Immature natural killer cell (primary cell): ENCODE data around the gene TEX264. TPM values are rescaled to one million over a fixed set of nuclear protein-coding genes. Genes with fewer than 3 reads are reported as not detected.
A peak's percentile ranks its signal among the peaks of the same experiment; 100 is the strongest.

Experiments used
- DNase-seq, 3 donors: peaks; one replicate each; pipeline ENCODE4 v3.0.0; 2022; ENCODE audit warnings: mixed read lengths in 1 of 3
- H3K27ac Mint-ChIP-seq, 6 donors: one replicate each; pipeline ENCODE4 v1.8.0; 2020; ENCODE audit warnings: mixed read lengths in 6 of 6, mild to moderate bottlenecking in 5 of 6, inconsistent platforms in 4 of 6, moderate library complexity in 3 of 6
- H3K27me3 Mint-ChIP-seq, 3 donors: one replicate each; pipeline ENCODE4 v1.8.0; 2020 to 2021; ENCODE audit warnings: low read depth in 3 of 3, mild to moderate bottlenecking in 3 of 3, mixed read lengths in 3 of 3, moderate library complexity in 3 of 3, inconsistent platforms in 1 of 3
- H3K36me3 Mint-ChIP-seq, 3 donors: one replicate each; pipeline ENCODE4 v1.8.0; 2020; ENCODE audit warnings: mixed read lengths in 3 of 3, inconsistent platforms in 2 of 3, mild to moderate bottlenecking in 2 of 3
- H3K4me1 Mint-ChIP-seq, 2 donors: one replicate each; pipeline ENCODE4 v1.8.0; 2020; ENCODE audit warnings: inconsistent platforms in 2 of 2, mild to moderate bottlenecking in 2 of 2, mixed read lengths in 2 of 2, moderate library complexity in 1 of 2
- H3K4me3 Mint-ChIP-seq, 5 donors: one replicate each; pipeline ENCODE4 v1.8.0; 2020; ENCODE audit warnings: mild to moderate bottlenecking in 5 of 5, mixed read lengths in 5 of 5, inconsistent platforms in 3 of 5, moderate library complexity in 3 of 5
- H3K9me3 Mint-ChIP-seq, 6 donors: one replicate each; pipeline ENCODE4 v1.8.0; 2020; ENCODE audit warnings: mild to moderate bottlenecking in 6 of 6, mixed read lengths in 6 of 6, inconsistent platforms in 4 of 6, moderate library complexity in 3 of 6
- polyA plus RNA-seq, 3 donors: library from polyadenylated mRNA; unstranded; fragments of 300-500 nt; fragmentation: Illumina TruSeq; gene quantifications; one replicate each; pipeline ENCODE4 v1.2.3, GENCODE V29; 2021

TEX264 gene
- polyA plus RNA-seq, 3 donors from 2014 or later: 101 to 155 (median 131) TPM

DNA sequence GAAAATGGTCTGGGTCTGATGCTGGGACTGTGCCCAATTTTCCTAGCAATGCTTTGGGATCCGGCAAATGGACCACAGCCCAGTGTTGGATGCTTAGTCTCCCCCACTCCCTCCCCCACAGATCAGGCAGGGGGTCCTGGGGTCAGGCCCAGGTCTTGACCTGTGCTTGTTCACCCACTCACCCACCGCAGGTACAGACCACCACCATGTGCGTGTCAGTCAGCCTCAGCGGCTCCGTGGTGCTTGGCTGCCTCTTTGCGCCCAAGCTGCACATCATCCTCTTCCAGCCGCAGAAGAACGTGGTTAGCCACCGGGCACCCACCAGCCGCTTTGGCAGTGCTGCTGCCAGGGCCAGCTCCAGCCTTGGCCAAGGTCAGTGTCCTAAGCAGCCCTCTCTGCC is 46.4 kb downstream of the TEX264 start:
- no peak for DNase-seq
- H3K36me3 Mint-ChIP-seq: peaks cover 0 to 18% (median 8%) of the 10 kb centered on the region in 3 donors
- no peaks in the 10 kb centered on the region for H3K9me3 Mint-ChIP-seq
- H3K27me3 Mint-ChIP-seq: peaks cover 0 to 4% (median 0%) of the 10 kb centered on the region in 3 donors
- no peak overlapping the region for H3K4me3 Mint-ChIP-seq
- H3K4me1 Mint-ChIP-seq: peaks cover 22 to 33% of the 10 kb centered on the region in 2 donors
- H3K27ac Mint-ChIP-seq: peak overlapping the region in 1 of 6 donors; percentile 5

DNA sequence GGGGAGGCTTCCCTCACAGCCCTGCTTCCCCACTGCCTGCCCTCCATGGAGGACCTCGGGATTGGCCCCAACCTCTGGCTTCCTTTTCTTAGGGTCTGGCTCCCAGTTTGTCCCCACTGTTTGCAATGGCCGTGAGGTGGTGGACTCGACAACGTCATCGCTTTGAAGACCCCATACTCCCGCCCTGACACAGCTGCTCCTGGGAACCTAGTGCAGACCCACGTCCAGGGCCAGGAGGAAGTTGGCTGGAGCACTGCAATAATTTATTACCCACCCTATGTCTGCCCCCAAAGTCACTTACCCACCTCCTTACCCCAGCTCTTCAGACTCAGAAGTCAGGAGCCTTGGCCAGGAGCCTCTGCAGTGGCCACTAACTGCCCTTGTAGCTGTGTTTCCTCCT is 46.9 kb downstream of the TEX264 start:
- H3K27ac Mint-ChIP-seq: no peak overlapping the region
- H3K36me3 Mint-ChIP-seq: peaks cover 0 to 18% (median 8%) of the 10 kb centered on the region in 3 donors
- peaks cover 22 to 33% of the 10 kb centered on the region in 2 donors for H3K4me1 Mint-ChIP-seq
- H3K4me3 Mint-ChIP-seq: no peak overlapping the region
- no peaks in the 10 kb centered on the region for H3K9me3 Mint-ChIP-seq
- H3K27me3 Mint-ChIP-seq: peaks cover 0 to 4% (median 0%) of the 10 kb centered on the region in 3 donors
- DNase-seq: no peak

DNA sequence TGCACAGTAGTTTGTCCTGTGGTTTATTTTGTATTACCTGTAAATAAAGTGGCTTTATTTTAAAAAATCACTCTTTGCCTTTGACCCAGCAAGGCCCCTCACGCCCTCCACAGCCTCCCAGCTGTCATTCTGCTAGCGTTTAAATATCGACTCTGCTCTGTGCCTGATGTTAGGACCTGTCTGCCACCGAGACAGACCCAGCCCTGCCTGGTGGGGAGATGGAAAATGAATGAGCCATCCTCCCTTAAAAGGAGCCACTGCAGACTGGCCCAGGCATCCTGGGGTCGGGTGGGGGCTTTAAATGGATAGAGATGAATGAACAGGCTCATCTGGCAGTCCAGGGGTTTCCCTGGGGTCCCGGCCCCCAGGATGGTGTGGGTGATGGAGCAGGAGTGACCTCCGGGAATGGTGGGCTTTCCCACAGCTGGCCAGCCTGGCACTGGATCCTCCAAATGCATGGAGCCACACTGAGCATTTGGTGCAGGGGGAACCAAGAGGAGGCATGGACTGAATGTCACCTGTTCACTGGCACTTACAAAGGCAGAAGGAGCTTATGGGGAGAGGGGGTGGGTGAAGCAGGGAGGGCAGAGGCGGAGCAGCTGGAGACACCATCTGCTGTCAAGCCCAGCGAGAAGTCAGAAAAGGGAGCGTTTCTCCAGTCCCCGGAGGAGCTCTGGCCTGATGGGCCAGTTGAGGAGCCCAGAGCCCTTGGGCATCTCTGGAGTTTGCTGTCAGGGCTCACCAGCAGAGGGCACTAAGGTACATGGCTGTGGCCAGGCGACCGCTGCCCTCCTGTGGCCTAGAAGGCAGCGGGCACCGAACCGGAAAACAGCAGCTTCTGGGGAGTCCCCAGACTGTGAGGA is 47.7 kb downstream of the TEX264 start:
- Mint-ChIP-seq H3K9me3 (no peaks in the 10 kb centered on the region), H3K36me3 (peaks cover 0 to 10% (median 5%) of the 10 kb centered on the region in 3 donors), H3K27me3 (peaks cover 0 to 4% (median 0%) of the 10 kb centered on the region in 3 donors), H3K4me3 (no peak overlapping the region), H3K4me1 (peaks cover 22 to 33% of the 10 kb centered on the region in 2 donors), H3K27ac (peak overlapping the region in 3 of 6 donors; percentile 29 to 69 (median 60))
- DNase-seq: peak; percentile 40 to 52 (median 48)

DNA sequence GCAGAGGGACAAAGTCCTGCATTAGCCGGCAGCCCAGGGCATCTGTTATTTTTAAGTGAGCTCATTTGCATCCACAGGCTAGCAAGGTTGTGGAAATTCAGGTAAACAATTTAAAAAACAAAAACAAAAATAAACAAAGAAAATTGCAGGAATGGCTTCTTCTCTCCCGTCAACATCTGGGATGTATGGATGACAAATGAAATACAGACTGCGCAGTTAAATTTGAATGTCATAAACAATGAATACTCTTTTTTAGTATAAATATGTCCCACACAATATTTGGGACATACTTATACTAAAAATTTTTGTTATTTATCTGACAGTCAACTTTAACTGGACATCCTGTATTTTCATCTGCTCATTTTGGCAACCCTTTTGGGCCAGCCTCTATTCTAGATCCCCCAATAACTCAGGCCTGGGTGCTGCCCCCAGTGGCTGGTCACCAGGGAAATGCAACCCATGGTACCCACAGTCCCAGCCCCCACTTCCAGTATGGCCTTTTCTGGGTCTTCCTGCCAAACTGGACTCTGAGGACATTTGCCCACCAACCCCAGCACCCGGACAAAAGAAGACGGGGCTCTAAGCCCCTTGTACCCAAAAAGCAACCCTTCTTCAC is 48.5 kb downstream of the TEX264 start:
- Mint-ChIP-seq H3K4me1 (peaks cover 22 to 33% of the 10 kb centered on the region in 2 donors), H3K4me3 (no peak overlapping the region), H3K36me3 (peaks cover 0 to 3% (median 0%) of the 10 kb centered on the region in 3 donors), H3K27ac (peak overlapping the region in 2 of 6 donors; percentile 36 to 55), H3K27me3 (peaks cover 0 to 4% (median 0%) of the 10 kb centered on the region in 3 donors), H3K9me3 (no peaks in the 10 kb centered on the region)
- DNase-seq: no peak

DNA sequence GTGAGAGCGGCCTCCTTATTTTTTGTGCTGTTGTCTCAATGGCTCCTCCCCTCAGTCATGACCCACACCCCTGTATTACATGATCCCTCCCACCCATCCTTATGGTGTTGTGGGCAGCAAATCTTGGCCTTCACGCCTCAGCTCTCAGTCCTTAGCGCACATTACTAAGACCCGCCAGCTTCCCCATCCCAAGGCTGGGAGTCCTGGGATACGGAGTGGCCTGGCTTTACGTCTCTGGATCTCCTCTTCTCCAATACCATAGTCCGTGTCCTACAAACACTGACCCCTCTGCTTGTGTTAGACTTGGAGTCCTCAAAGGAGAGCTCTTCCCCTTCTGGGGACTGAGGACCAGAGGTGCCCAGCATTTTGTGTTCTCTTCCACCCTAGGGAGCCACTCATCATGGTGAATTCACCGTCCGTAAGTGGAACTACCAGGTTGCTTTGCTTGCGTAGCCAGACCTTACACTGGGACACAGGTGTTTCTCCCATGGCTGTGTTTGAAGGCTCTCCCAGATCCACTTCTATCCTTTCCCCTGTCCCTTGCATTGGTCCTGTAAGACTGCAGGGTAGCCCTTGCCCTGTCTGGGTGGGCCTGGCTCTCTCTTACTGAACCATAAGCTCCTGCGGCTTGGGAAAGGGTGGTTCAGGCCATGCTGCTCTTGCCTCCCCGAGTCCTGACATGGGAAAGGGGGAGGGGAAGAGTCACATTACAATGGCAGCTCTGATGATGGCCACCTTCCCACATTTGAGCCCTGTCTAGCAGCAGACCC is 49.4 kb downstream of the TEX264 start:
- no peaks in the 10 kb centered on the region for H3K36me3 Mint-ChIP-seq
- no peaks in the 10 kb centered on the region for H3K9me3 Mint-ChIP-seq
- H3K27ac Mint-ChIP-seq: peak overlapping the region in 4 of 6 donors; percentile 9 to 69 (median 30)
- DNase-seq: no peak
- H3K4me3 Mint-ChIP-seq: no peak overlapping the region
- H3K4me1 Mint-ChIP-seq: peaks cover 22 to 33% of the 10 kb centered on the region in 2 donors
- H3K27me3 Mint-ChIP-seq: peaks cover 0 to 4% (median 0%) of the 10 kb centered on the region in 3 donors

DNA sequence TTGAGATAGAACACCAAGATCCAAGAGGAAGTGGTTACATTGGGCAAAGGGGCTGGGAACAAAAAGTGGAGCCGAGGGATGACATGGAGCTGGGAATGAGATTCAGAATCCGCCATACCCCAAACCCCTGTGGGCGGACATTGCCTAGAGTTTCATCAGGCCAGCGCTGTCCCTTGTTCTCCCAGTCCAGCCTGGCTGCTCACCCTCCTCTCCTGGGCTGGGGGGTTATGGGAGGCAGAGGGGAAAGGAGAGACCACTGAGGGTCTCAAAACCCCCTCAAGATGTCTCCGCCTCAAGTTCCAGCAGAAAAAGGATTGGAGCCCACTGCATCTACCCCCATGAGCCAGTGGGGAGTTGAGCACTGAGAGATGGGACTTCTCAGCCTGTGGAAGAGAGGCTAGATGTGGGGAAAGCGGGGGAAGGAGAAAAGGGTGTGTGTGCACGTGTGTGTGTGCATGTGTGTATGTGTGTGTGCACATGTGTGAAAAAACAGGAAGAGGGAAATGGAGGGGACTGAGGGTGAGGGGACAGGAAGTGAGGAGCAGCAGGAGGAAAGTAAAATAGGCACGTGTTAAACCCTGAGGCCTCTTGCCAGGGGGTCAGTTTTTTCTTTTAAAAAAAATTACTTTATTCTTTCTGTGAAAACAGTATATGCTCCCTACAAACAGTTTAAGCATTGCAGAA is 50.2 kb downstream of the TEX264 start:
- Mint-ChIP-seq H3K36me3 (no peaks in the 10 kb centered on the region), H3K9me3 (no peaks in the 10 kb centered on the region), H3K4me1 (peaks cover 22 to 33% of the 10 kb centered on the region in 2 donors), H3K4me3 (no peak overlapping the region), H3K27ac (peak overlapping the region; percentile 20 to 81 (median 74)), H3K27me3 (peaks cover 0 to 2% (median 0%) of the 10 kb centered on the region in 3 donors)
- no peak for DNase-seq

DNA sequence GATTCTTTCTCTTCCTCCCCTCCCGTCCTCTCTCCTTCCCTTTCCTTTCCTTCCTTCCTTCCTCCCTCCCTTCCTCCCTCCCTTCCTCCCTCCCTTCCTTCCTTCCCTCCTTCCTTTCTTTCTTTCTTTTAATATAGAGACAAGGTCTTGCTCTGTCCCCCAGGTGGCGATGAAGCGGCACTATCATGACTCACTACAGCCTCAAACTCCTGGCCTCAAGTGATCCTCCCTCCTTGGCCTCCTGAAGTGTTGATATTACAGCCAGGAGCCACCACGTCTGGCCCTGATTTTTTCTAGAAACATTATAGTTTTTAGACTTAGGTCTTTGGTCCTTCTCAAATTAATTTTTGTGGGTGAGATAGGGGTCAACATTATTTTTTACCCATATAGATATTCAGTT is 51.3 kb downstream of the TEX264 start:
- peak overlapping the region in 1 of 6 donors; percentile 41 for H3K27ac Mint-ChIP-seq
- no peaks in the 10 kb centered on the region for H3K9me3 Mint-ChIP-seq
- H3K36me3 Mint-ChIP-seq: no peaks in the 10 kb centered on the region
- no peak overlapping the region for H3K4me3 Mint-ChIP-seq
- DNase-seq: no peak
- H3K4me1 Mint-ChIP-seq: peaks cover 22 to 33% of the 10 kb centered on the region in 2 donors
- no peaks in the 10 kb centered on the region for H3K27me3 Mint-ChIP-seq

DNA sequence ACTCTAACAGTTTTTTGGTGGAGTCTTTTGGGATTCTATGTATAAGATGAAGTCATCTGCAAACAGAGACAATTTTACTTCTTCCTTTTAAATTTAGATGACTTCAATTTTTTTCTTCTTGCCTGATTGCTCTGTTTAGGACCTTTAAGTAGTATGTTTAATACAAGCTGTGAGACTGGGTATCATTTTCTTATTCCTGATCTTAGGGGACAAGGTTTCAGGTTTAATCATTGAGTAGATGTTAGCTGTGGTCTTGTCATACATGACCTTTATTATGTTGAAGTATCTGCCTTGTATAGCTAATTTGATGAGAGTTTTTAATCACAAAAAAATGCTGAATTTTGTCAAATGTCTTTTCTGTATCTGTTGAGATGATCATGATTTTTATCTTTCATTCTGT is 56.4 kb downstream of the TEX264 start:
- H3K27ac Mint-ChIP-seq: no peak overlapping the region
- no peaks in the 10 kb centered on the region for H3K36me3 Mint-ChIP-seq
- DNase-seq: no peak
- H3K27me3 Mint-ChIP-seq: peaks cover 0 to 3% (median 2%) of the 10 kb centered on the region in 3 donors
- H3K4me3 Mint-ChIP-seq: no peak overlapping the region
- no peaks in the 10 kb centered on the region for H3K9me3 Mint-ChIP-seq
- H3K4me1 Mint-ChIP-seq: no peaks in the 10 kb centered on the region

DNA sequence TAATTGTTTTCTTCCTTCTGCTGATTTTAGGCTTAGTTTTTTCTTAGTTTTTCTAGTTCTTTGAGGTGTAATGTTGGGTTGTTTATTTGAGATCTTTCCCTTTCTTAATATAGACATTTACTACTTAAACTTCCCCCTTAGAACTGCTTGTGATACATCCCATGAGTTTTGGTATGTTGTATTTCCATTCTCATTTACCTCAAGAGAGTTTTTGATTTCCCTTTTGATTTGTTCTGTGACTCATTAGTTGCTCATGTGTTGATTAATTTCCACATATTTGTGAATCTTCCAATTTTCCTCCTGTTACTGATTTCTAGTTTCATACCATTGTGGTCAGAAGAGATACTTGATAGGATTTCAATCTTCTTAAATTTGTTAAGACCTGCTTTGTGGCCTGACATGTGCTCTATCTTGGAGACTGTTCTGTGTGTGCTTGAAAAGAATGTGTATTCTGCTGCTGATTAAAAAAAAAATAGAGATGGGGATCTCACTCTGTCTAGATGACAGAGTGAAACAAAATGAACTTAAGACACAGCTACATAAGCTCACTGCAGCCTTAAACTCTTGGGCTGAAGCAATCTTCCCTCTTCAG is 58.1 kb downstream of the TEX264 start:
- Mint-ChIP-seq H3K4me3 (no peak overlapping the region), H3K27ac (no peak overlapping the region), H3K36me3 (no peaks in the 10 kb centered on the region), H3K9me3 (no peaks in the 10 kb centered on the region), H3K27me3 (peaks cover 2 to 6% (median 5%) of the 10 kb centered on the region in 3 donors), H3K4me1 (no peaks in the 10 kb centered on the region)
- DNase-seq: no peak

DNA sequence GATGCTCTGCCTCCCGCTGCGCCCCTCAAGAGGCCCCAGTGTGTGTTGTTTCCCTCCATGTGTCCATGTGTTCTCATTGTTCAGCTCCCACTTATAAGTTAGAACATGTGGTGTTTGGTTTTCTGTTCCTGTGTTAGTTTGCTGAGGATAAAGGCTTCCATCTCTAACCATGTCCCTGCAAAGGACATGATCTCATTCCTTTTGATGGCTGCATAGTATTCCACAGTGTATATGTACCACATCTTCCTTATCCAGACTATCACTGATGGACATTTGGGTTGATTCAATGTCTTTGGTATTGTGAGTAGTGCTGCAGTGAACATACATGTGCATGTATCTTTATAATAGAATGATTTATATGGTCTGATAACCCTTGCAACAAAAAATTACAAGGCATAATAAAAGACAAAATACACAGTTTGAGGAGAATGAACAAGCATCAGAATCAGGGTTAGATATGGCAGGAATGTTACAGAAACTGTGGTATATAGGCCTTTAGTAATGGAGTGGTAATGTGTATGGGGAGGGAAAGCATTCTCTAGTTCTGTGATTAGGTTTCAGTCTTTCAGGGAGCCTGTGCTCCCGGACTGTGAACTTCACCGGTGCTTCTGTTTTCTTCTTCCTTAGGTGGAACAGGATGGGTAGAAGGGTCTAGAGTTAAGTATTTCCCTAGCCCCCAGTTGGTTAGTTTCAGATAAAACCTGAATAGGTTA is 63.0 kb downstream of the TEX264 start:
- H3K4me3 Mint-ChIP-seq: no peak overlapping the region

DNA sequence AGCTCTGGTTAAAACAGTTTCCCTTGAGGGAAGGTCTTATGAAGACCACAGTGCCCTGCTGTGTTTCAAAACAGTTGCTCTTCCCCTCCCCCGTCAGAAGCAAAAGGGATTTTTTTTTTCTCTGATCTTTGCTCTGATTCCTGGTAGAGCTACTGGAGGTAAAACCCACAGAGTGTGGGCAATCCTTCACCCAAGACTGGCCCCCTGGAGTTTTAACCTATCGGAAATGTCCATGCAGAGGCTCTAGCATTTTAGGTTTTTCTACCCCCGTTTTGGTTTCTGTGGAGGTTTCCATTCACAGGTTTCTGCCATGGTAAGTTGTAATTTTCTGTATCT is 63.5 kb downstream of the TEX264 start:
- Mint-ChIP-seq H3K27me3 (peaks cover 6 to 12% (median 6%) of the 10 kb centered on the region in 3 donors), H3K36me3 (no peaks in the 10 kb centered on the region), H3K27ac (no peak overlapping the region), H3K4me1 (peaks cover 0 to 9% of the 10 kb centered on the region in 2 donors), H3K9me3 (no peaks in the 10 kb centered on the region), H3K4me3 (no peak overlapping the region)
- no peak for DNase-seq

More for the DNA sequence above, 63.0 kb downstream of the TEX264 start:
- peaks cover 6 to 12% (median 6%) of the 10 kb centered on the region in 3 donors for H3K27me3 Mint-ChIP-seq
- H3K9me3 Mint-ChIP-seq: no peaks in the 10 kb centered on the region
- H3K4me1 Mint-ChIP-seq: peaks cover 0 to 9% of the 10 kb centered on the region in 2 donors
- no peak overlapping the region for H3K27ac Mint-ChIP-seq
- no peaks in the 10 kb centered on the region for H3K36me3 Mint-ChIP-seq
- DNase-seq: no peak

DNA sequence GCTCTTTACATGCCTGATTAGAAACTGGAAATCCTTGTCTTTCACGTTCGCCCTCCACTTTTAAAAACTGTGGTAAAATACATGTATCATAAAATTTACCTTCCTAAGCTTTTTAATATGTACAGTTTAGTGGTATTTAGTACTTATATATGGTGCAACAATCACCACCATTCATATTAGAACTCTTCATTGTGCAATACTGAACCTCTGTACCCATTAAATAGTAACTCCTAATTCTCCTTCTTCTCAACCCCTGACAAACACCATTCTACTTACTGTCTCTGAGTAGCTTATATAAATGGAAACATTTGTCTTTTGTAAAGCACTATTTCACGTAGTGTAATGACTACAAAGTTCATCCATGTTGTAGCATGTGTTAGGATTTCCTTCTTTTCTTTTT is 64.0 kb downstream of the TEX264 start:
- no peaks in the 10 kb centered on the region for H3K9me3 Mint-ChIP-seq
- no peak overlapping the region for H3K4me3 Mint-ChIP-seq

More for the DNA sequence above, 64.0 kb downstream of the TEX264 start:
- Mint-ChIP-seq H3K27ac (no peak overlapping the region), H3K36me3 (no peaks in the 10 kb centered on the region), H3K27me3 (peaks cover 6 to 12% (median 6%) of the 10 kb centered on the region in 3 donors), H3K4me1 (peaks cover 0 to 9% of the 10 kb centered on the region in 2 donors)
- DNase-seq: no peak
